Endothelial cell of umbilical vein (primary cell): ENCODE results near the gene ITSN1. TPM values are rescaled to one million over a fixed set of nuclear protein-coding genes. Genes with fewer than 3 reads are reported as not detected.

Experiments used
- BruUV-seq: library from RNA; stranded (reverse); fragments of 400-500 nt; replicated peaks from 2 replicates; lab custom pipeline; 2021; lab: Mats Ljungman, UMichigan
- CTCF ChIA-PET: fragments of 300-600, 350-600 bp; sonication (Branson Sonifier 250); formaldehyde crosslinking; loops from one replicate; lab custom pipeline; 2021; ENCODE audit warnings: antibody characterized with exemption, inconsistent platforms; lab: Charles Lee
- POLR2A ChIA-PET: fragments of 300-600, 350-600 bp; sonication (Branson Sonifier 250); formaldehyde crosslinking; loops from one replicate; lab custom pipeline; 2021; ENCODE audit warnings: antibody characterized with exemption, inconsistent platforms; lab: Charles Lee
- DNase-seq: peaks from one replicate; pipeline ENCODE4 v3.0.0-alpha.2; 2011; ENCODE audit warnings: low read depth, low spot score
- FAIRE-seq: peaks from 2 replicates; lab custom pipeline; 2011; peaks lifted over from hg19 to GRCh38; lab: Jason Lieb, UNC
- H2AFZ ChIP-seq: 2 replicates; pipeline ENCODE4 v1.6.0; 2012; ENCODE audit warnings: low read depth, low read length, control low read depth, inconsistent platforms
- H3K27ac ChIP-seq: 2 replicates; pipeline ENCODE4 v1.5.1; 2011; ENCODE audit warnings: low read depth, mild to moderate bottlenecking, control low read depth, low read length, moderate library complexity; ENCODE audit not compliant: insufficient read depth
- H3K27me3 ChIP-seq, 2 experiments: 2 replicates each; pipeline versions ENCODE4 v1.6.0 to v1.6.1; 2011; ENCODE audit warnings: low read length in 2 of 2, mixed read lengths in 1 of 2; ENCODE audit not compliant: control insufficient read depth in 2 of 2, insufficient read depth in 2 of 2
- H3K36me3 ChIP-seq, 2 experiments: 2 replicates in 1 of 2; 3 replicates in 1 of 2; pipeline ENCODE4 v1.5.1; 2011; ENCODE audit warnings: low read length in 2 of 2, mild to moderate bottlenecking in 1 of 2, moderate library complexity in 1 of 2; ENCODE audit not compliant: control insufficient read depth in 2 of 2, insufficient read depth in 2 of 2; ENCODE audit errors: extremely low read depth in 1 of 2
- H3K4me1 ChIP-seq: 3 replicates; pipeline ENCODE4 v1.5.1; 2011; ENCODE audit warnings: mild to moderate bottlenecking, low read length; ENCODE audit not compliant: control insufficient read depth, insufficient read depth; ENCODE audit errors: extremely low read depth
- H3K4me2 ChIP-seq: 2 replicates; pipeline ENCODE4 v1.6.1; 2011; ENCODE audit warnings: low read length, control low read depth, mixed read lengths; ENCODE audit not compliant: insufficient read depth
- H3K4me3 ChIP-seq, 3 experiments: fragments of 200-600 bp in 1 of 3; sonication (generic), shearing (Covaris generic) in 1 of 3; replicated peaks in 1 of 3; 2 replicates each; pipeline ENCODE4 v1.5.1; 2011 to 2016; ENCODE audit warnings: control low read depth in 3 of 3, low read length in 3 of 3, mild to moderate bottlenecking in 2 of 3, inconsistent platforms in 1 of 3, low read depth in 1 of 3, moderate library complexity in 1 of 3; ENCODE audit not compliant: insufficient read depth in 1 of 3
- H3K79me2 ChIP-seq: 2 replicates; pipeline ENCODE4 v1.6.0; 2012; ENCODE audit warnings: low read length, inconsistent platforms; ENCODE audit not compliant: control insufficient read depth, insufficient read depth
- H3K9ac ChIP-seq: replicated peaks from 2 replicates; pipeline ENCODE3; 2011; ENCODE audit warnings: low read length, control low read depth; ENCODE audit not compliant: insufficient read depth; ENCODE audit errors: extremely low read depth
- H3K9me1 ChIP-seq: replicated peaks from 3 replicates; pipeline ENCODE4 v1.6.0; 2011; ENCODE audit warnings: mild to moderate bottlenecking, low read length; ENCODE audit not compliant: control insufficient read depth, insufficient read depth; ENCODE audit errors: extremely low read depth
- H3K9me3 ChIP-seq: replicated peaks from 2 replicates; pipeline ENCODE4 v1.5.1; 2012; ENCODE audit warnings: low read length, inconsistent platforms; ENCODE audit not compliant: control insufficient read depth, insufficient read depth
- H4K20me1 ChIP-seq: replicated peaks from 2 replicates; pipeline ENCODE3; 2011; ENCODE audit warnings: mild to moderate bottlenecking, low read length; ENCODE audit not compliant: control insufficient read depth, insufficient read depth; ENCODE audit errors: extremely low read depth
- CTCF ChIP-seq, 2 donors: IDR thresholded peaks; 1 replicate in 1 of 2; 2 replicates in 1 of 2; pipeline ENCODE4 v1.5.1; 2011; ENCODE audit warnings: low read length in 2 of 2, mild to moderate bottlenecking in 2 of 2, moderate library complexity in 2 of 2, control low read depth in 1 of 2, inconsistent platforms in 1 of 2, low read depth in 1 of 2; ENCODE audit not compliant: insufficient read depth in 1 of 2; ENCODE audit errors: extremely low read depth in 1 of 2
- EZH2 ChIP-seq: IDR thresholded peaks from 2 replicates; pipeline ENCODE4 v1.6.1; 2012; ENCODE audit warnings: borderline replicate concordance, low read depth, mild to moderate bottlenecking, moderate library complexity, low read length, inconsistent platforms; ENCODE audit not compliant: severe bottlenecking
- FOS ChIP-seq: IDR thresholded peaks from 2 replicates; pipeline ENCODE4 v1.6.1; 2011; ENCODE audit warnings: mild to moderate bottlenecking, low read length, moderate library complexity, borderline replicate concordance; ENCODE audit not compliant: insufficient read depth
- GATA2 ChIP-seq: IDR thresholded peaks from 2 replicates; pipeline ENCODE4 v1.7.0; 2011; ENCODE audit warnings: low read depth, mild to moderate bottlenecking, moderate library complexity, mixed read lengths, low read length; ENCODE audit not compliant: insufficient read length, insufficient read depth
- JUN ChIP-seq: IDR thresholded peaks from 2 replicates; pipeline ENCODE4 v1.6.1; 2011; ENCODE audit warnings: borderline replicate concordance, low read depth; ENCODE audit not compliant: insufficient read length, insufficient read depth
- MAX ChIP-seq: IDR thresholded peaks from 2 replicates; pipeline ENCODE4 v1.6.1; 2011; ENCODE audit not compliant: insufficient read depth, insufficient read length
- MYC ChIP-seq: IDR thresholded peaks from one replicate; pipeline ENCODE4 v1.6.1; 2011; ENCODE audit warnings: mild to moderate bottlenecking, low read depth, low read length
- POLR2A ChIP-seq: IDR thresholded peaks from 2 replicates; pipeline ENCODE4 v1.6.1; 2012; ENCODE audit warnings: low read depth, mild to moderate bottlenecking, control low read depth, low read length
- POLR2AphosphoS5 ChIP-seq: IDR thresholded peaks from 2 replicates; pipeline ENCODE4 v1.6.1; 2012; ENCODE audit warnings: low read depth, mild to moderate bottlenecking, control low read depth, low read length, moderate library complexity; ENCODE audit not compliant: insufficient read depth
- dilution Hi-C: fragments of 300-500 bp; cut with MboI; formaldehyde crosslinking; loops from one replicate; pipeline ENCODE4 v1.15.0; 2019; ENCODE audit warnings: low sequenced_read_pairs; ENCODE audit not compliant: extremely low pct_ligation_motif_present
- intact Hi-C: fragments of 100-400 bp; cut with micrococcal nuclease; formaldehyde crosslinking; loops from one replicate; pipeline ENCODE4 v1.10.0; 2022
- polyA plus RNA-seq, 4 experiments: library from polyadenylated mRNA; depleted of rRNA in 3 of 4; stranded (reverse) in 3 of 4; unstranded in 1 of 4; fragments of >200 nt; gene quantifications; 2 replicates each; pipeline versions ENCODE4 v1.2.1 to v1.2.3, GENCODE V29; 2011 to 2012; ENCODE audit warnings: missing spikeins in 1 of 4
- total RNA-seq: library from RNA; stranded (reverse); gene quantifications from 2 replicates; pipeline ENCODE4 v1.2.3, GENCODE V29; 2021

The ITSN1 gene
- total and polyA plus RNA-seq, 2 donors (not counting 3 experiments of a cell fraction or from before 2014, with no cell fraction given) = 72.2 to 86.8 TPM

- CTCF ChIA-PET = interaction anchor here (0.8 to 1.5 kb wide), 5 partner anchors 9 to 249 kb away, joined by 3 to 6 read pairs (median 3); no protein-coding TSS in a partner anchor
- no peak overlapping the region for H3K9ac ChIP-seq
- no peaks in the 10 kb centered on the region for H3K27me3 ChIP-seq
- no peak overlapping the region for H2AFZ ChIP-seq
- no peaks in the 10 kb centered on the region for H3K36me3 ChIP-seq
- H3K4me3 ChIP-seq = no peak overlapping the region
- H3K4me2 ChIP-seq = no peak overlapping the region
- H3K4me1 ChIP-seq = peaks cover 4% of the 10 kb centered on the region
- intact Hi-C loops = no loop called here
- no peaks in the 10 kb centered on the region for H3K79me2 ChIP-seq
- TF ChIP-seq CTCF (IDR thresholded peaks at IDR 0.05; ENCODE audit: extremely low read depth in 1 of 2, insufficient read depth in 1 of 2, low read depth in 1 of 2, low read length in 2 of 2) (no peak), JUN (peak; percentile 19), POLR2A (no peak), FOS (peak; percentile 52), EZH2 (no peak), MYC (no peak), MAX (no peak), GATA2 (no peak), POLR2AphosphoS5 (no peak)
- BruUV-seq = no TSS peak
- FAIRE-seq = peak; percentile 55
- POLR2A ChIA-PET = no interaction called here
- no peak overlapping the region for H3K27ac ChIP-seq
- no peaks in the 10 kb centered on the region for H4K20me1 ChIP-seq
- H3K9me3 ChIP-seq = no peaks in the 10 kb centered on the region
- dilution Hi-C loops = no loop called here
- H3K9me1 ChIP-seq = no peaks in the 10 kb centered on the region
- peak; percentile 28 for DNase-seq
These were observed 212.3 kb downstream of the ITSN1 start for GRCh38 chr21:33854604-33855003.
